ENCODE results near the gene HYLS1. TPM values are rescaled to one million over a fixed set of nuclear protein-coding genes. Genes with fewer than 3 reads are reported as not detected.

HYLS1 gene
- total and polyA plus RNA-seq, 9 of the 15 experiments (the other 6 are each of a cell fraction or from before 2014, with no cell fraction given) = 2.7 to 8.2 (median 4.8) TPM

DNA sequence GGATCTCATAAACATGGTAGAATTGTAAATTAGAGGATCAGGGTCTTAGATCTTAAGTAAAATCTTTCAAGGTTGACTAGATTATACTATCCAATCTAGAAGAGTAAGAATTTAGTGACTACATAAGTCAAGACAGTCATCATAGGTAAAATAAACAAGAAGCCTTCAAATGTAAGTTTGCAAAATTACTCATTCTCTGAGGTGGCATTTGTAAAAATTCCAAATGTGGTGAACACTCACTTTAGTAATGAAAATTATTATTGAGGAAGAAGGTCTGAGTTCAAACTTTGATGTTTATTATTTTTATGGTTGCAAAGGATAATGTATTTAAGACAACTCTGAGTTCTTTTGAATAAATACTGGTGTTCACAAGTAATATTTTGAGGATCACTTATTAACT lies 4.6 kb downstream of the HYLS1 start:
- Histone ChIP-seq H3K9me1 (ENCODE audit: control insufficient read depth, insufficient read depth, low read length) (no peaks in the 10 kb centered on the region), H3K4me1 (replicated peaks in 1 of 2; ENCODE audit: control insufficient read depth in 2 of 2, insufficient read depth in 2 of 2, low read length in 2 of 2) (peaks cover 10 to 26% of the 10 kb centered on the region in 2 experiments), H3K4me2 (ENCODE audit: insufficient read depth, low read length) (no peak overlapping the region), H3K27ac (ENCODE audit: extremely low read depth, low read depth, low read length) (no peak overlapping the region), H3K27me3 (ENCODE audit: control insufficient read depth in 2 of 2, insufficient read depth in 2 of 2, low read length in 2 of 2) (no peaks in the 10 kb centered on the region), H4K20me1 (replicated peaks; ENCODE audit: control insufficient read depth, insufficient read depth, low read length) (no peaks in the 10 kb centered on the region), H3K9ac (ENCODE audit: insufficient read depth in 1 of 2, low read depth in 2 of 2, low read length in 2 of 2) (no peak overlapping the region), H3K4me3 (no peak overlapping the region), H3K9me3 (replicated peaks; ENCODE audit: control insufficient read depth, insufficient read depth, low read depth, low read length) (no peaks in the 10 kb centered on the region), H3K36me3 (ENCODE audit: control insufficient read depth, insufficient read depth, low read length) (peaks cover 47% of the 10 kb centered on the region), H3K79me2 (ENCODE audit: control insufficient read depth, insufficient read depth, low read length) (0 out of 3 replicates have a peak, but pooled peaks cover 5% of the 10 kb centered on the region), H2AFZ (ENCODE audit: low read depth, low read length) (no peak overlapping the region)
- POLR2A ChIA-PET = interaction anchor here (0.5 kb wide), 1 partner anchor 40 kb away, joined by 4 read pairs; no protein-coding TSS in a partner anchor
- no peak for DNase-seq (ENCODE audit: extremely low read depth in 1 of 4, low spot score in 3 of 4)
- no TSS peak for BruUV-seq (replicated peaks)
- ATAC-seq = no peak
- intact Hi-C loops (cut with micrococcal nuclease) = no loop called here
- CTCF ChIA-PET (ENCODE audit: low intra/inter-chr PET ratio) = no interaction called here
- FAIRE-seq = no peak
- in situ Hi-C loops (cut with MboI) = loop anchor here (25.0 kb wide), 1 partner anchor 930 kb away; the partner anchor contains the start of gene CCDC15
- TF ChIP-seq FOXP1 (CRISPR knock-in tag; IDR thresholded peaks at IDR 0.05) (no peak), RAD51 (IDR thresholded peaks at IDR 0.05; ENCODE audit: borderline replicate concordance, low read depth) (no peak), SUPT5H (IDR thresholded peaks at IDR 0.05) (no peak)

DNA sequence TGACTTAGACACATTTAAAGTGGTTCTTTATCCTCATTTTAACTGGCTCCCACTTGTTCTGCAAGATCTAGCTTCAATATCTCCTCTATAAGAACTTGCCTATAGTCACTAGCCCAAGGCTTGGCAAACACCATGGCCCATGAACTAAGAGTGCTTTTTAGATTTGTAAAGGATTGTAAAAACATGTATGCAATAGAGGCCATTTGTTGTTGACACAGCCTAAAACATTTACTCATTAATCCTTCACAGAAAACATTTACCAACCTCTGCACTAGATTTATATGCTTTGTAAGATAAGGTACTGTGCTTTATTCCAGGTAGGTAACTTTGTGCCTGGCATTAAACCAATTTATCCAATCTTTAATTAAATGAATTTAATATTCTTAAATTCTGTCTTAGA lies 5.5 kb downstream of the HYLS1 start:
- Histone ChIP-seq H3K9me1 (ENCODE audit: control insufficient read depth, insufficient read depth, low read length) (no peaks in the 10 kb centered on the region), H2AFZ (ENCODE audit: low read depth, low read length) (no peak overlapping the region), H4K20me1 (replicated peaks; ENCODE audit: control insufficient read depth, insufficient read depth, low read length) (no peaks in the 10 kb centered on the region), H3K27ac (ENCODE audit: extremely low read depth, low read depth, low read length) (no peak overlapping the region), H3K27me3 (ENCODE audit: control insufficient read depth in 2 of 2, insufficient read depth in 2 of 2, low read length in 2 of 2) (no peaks in the 10 kb centered on the region), H3K9ac (ENCODE audit: insufficient read depth in 1 of 2, low read depth in 2 of 2, low read length in 2 of 2) (no peak overlapping the region), H3K4me1 (replicated peaks in 1 of 2; ENCODE audit: control insufficient read depth in 2 of 2, insufficient read depth in 2 of 2, low read length in 2 of 2) (peaks cover 10 to 17% of the 10 kb centered on the region in 2 experiments), H3K4me2 (ENCODE audit: insufficient read depth, low read length) (no peak overlapping the region), H3K4me3 (no peak overlapping the region), H3K36me3 (ENCODE audit: control insufficient read depth, insufficient read depth, low read length) (peaks cover 53% of the 10 kb centered on the region), H3K79me2 (ENCODE audit: control insufficient read depth, insufficient read depth, low read length) (peaks cover 11% of the 10 kb centered on the region; the same call in 1 of the 3 replicates), H3K9me3 (replicated peaks; ENCODE audit: control insufficient read depth, insufficient read depth, low read depth, low read length) (no peaks in the 10 kb centered on the region)
- ATAC-seq = no peak
- in situ Hi-C loops (cut with MboI) (loop anchor here (25.0 kb wide), 1 partner anchor 931 kb away; the partner anchor contains the start of gene CCDC15), intact Hi-C loops (cut with micrococcal nuclease) (no loop called here)
- ChIA-PET POLR2A (interaction anchor here (0.7 kb wide), 2 partner anchors 10 to 19 kb away, joined by 3 to 4 read pairs; partner anchors contain the start of gene PUS3), CTCF (ENCODE audit: low intra/inter-chr PET ratio) (no interaction called here)
- DNase-seq (ENCODE audit: extremely low read depth in 1 of 4, low spot score in 3 of 4) = no peak
- no TSS peak for BruUV-seq (replicated peaks)
- FAIRE-seq = no peak
- TF ChIP-seq, protein P1, sequence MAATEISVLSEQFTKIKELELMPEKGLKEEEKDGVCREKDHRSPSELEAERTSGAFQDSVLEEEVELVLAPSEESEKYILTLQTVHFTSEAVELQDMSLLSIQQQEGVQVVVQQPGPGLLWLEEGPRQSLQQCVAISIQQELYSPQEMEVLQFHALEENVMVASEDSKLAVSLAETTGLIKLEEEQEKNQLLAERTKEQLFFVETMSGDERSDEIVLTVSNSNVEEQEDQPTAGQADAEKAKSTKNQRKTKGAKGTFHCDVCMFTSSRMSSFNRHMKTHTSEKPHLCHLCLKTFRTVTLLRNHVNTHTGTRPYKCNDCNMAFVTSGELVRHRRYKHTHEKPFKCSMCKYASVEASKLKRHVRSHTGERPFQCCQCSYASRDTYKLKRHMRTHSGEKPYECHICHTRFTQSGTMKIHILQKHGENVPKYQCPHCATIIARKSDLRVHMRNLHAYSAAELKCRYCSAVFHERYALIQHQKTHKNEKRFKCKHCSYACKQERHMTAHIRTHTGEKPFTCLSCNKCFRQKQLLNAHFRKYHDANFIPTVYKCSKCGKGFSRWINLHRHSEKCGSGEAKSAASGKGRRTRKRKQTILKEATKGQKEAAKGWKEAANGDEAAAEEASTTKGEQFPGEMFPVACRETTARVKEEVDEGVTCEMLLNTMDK (IDR thresholded peaks at IDR 0.05; ENCODE audit: borderline replicate concordance, insufficient read depth, low read depth, low read length, poor library complexity, severe bottlenecking) = no peak
- TF ChIP-seq ARID2 (IDR thresholded peaks at IDR 0.05) (no peak), ELF1 (tag; IDR thresholded peaks at IDR 0.05) (no peak)
- TF ChIP-seq, protein P2, sequence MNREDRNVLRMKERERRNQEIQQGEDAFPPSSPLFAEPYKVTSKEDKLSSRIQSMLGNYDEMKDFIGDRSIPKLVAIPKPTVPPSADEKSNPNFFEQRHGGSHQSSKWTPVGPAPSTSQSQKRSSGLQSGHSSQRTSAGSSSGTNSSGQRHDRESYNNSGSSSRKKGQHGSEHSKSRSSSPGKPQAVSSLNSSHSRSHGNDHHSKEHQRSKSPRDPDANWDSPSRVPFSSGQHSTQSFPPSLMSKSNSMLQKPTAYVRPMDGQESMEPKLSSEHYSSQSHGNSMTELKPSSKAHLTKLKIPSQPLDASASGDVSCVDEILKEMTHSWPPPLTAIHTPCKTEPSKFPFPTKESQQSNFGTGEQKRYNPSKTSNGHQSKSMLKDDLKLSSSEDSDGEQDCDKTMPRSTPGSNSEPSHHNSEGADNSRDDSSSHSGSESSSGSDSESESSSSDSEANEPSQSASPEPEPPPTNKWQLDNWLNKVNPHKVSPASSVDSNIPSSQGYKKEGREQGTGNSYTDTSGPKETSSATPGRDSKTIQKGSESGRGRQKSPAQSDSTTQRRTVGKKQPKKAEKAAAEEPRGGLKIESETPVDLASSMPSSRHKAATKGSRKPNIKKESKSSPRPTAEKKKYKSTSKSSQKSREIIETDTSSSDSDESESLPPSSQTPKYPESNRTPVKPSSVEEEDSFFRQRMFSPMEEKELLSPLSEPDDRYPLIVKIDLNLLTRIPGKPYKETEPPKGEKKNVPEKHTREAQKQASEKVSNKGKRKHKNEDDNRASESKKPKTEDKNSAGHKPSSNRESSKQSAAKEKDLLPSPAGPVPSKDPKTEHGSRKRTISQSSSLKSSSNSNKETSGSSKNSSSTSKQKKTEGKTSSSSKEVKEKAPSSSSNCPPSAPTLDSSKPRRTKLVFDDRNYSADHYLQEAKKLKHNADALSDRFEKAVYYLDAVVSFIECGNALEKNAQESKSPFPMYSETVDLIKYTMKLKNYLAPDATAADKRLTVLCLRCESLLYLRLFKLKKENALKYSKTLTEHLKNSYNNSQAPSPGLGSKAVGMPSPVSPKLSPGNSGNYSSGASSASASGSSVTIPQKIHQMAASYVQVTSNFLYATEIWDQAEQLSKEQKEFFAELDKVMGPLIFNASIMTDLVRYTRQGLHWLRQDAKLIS (CRISPR knock-in tag; IDR thresholded peaks at IDR 0.05) = no peak

Measured in K562 (cell line).